K562 treated with DMSO at 1 percent for 48 hours (cell line): ENCODE results near the gene CBR1. TPM values are rescaled to one million over a fixed set of nuclear protein-coding genes. Genes with fewer than 3 reads are reported as not detected.

ENCODE experiments used
- total RNA-seq: library from RNA; unstranded; fragments of 300-600 nt; gene quantifications from 2 replicates; pipeline ENCODE4 v1.2.3, GENCODE V29; 2022; ENCODE audit warnings: low replicate concordance; ENCODE audit errors: extremely low read depth

CBR1 gene
- total RNA-seq = not detected in 2 replicates

GRCh38 chr21:36069713-36070583 is at the start of gene CBR1:
TSS of gene CBR1 (plus strand) at chr21:36070024. CDS start at chr21:36070116, 92 bp downstream.

GRCh38 chr21:36060159-36060921 is 9.5 kb upstream of the CBR1 start, which contains the start of gene SETD4:
TSS of gene SETD4 (minus strand) at chr21:36060526. CDS start at chr21:36058888, 1,638 bp downstream.

Other genes with a start within 250 kb of the CBR1 start
- gene SETD4, start 9.5 kb upstream of the CBR1 start, total RNA-seq = not detected in 2 replicates
- gene CBR3, start 65.1 kb downstream of the CBR1 start, total RNA-seq = not detected in 2 replicates
- gene DOP1B, start 86.8 kb downstream of the CBR1 start, total RNA-seq = not detected in 2 replicates